GM12873 (cell line): Measurements from ENCODE around the gene SERINC3.

Experiments used
- CTCF ChIP-seq: IDR thresholded peaks from 2 replicates; pipeline ENCODE4 v1.5.1; 2012; ENCODE audit warnings: low read depth, mild to moderate bottlenecking, moderate library complexity, low read length, control low read depth; ENCODE audit not compliant: insufficient read depth; ENCODE audit errors: missing control alignments

The SERINC3 gene

GRCh38 chr20:44491635-44492395 lies 30.1 kb downstream of the SERINC3 start:
- TF ChIP-seq CTCF: no peak

- no peak for TF ChIP-seq CTCF
These were observed 31.9 kb downstream of the SERINC3 start for GRCh38 chr20:44489931-44490330.

- no peak for TF ChIP-seq CTCF
These were observed 32.6 kb downstream of the SERINC3 start for GRCh38 chr20:44489223-44489622.

DNA sequence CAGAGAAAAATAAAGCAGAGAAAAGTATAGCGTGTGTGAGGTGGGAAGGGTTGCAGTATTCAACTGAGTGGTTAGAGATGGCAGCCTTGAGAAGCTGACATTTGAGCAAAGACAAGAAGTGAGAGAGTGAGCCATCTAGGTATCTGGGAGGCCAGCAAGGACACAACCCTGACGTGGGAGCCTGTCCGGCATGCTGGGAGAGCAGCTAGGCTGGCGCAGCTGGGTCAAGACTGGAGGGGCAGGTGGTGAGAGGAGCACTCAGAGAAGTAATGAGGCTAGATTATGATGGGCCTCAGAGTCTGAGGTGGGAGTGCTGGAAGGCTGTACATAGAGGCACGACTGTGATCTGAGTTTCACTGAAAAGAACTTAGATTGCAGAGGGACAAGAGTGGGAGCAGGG lies 33.3 kb downstream of the SERINC3 start:
- TF ChIP-seq CTCF: no peak

GRCh38 chr20:44485830-44486198 lies 36.1 kb downstream of the SERINC3 start:
- TF ChIP-seq CTCF: no peak

- no peak for TF ChIP-seq CTCF
These were observed 36.6 kb downstream of the SERINC3 start for GRCh38 chr20:44485078-44485829.

DNA sequence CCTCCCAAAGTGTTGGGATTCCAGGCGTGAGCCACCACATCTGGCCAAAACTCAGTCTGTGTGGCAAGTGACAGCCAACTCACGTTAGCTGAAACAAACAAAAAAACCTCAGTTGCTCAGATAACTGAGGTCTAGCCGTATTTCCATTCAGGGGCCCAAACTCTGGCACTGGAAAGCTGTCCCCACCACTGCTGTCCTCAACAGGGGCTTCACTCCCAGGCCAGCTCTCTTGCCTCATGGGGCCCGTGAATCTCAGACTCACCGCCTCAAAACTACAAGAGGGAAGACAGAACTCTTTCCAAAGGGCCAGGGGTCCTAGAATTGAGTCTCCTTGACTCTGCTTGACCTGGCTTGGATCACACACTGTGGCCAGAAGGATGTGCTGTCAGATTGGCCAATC lies 38.8 kb downstream of the SERINC3 start:
- TF ChIP-seq CTCF: no peak
